Hepatic stellate cell (primary cell): ENCODE results near the gene FAAP20.

Experiments
- DNase-seq: peaks from one replicate; pipeline ENCODE4 v3.0.0; 2011; ENCODE audit warnings: low spot score

FAAP20 gene

DNA sequence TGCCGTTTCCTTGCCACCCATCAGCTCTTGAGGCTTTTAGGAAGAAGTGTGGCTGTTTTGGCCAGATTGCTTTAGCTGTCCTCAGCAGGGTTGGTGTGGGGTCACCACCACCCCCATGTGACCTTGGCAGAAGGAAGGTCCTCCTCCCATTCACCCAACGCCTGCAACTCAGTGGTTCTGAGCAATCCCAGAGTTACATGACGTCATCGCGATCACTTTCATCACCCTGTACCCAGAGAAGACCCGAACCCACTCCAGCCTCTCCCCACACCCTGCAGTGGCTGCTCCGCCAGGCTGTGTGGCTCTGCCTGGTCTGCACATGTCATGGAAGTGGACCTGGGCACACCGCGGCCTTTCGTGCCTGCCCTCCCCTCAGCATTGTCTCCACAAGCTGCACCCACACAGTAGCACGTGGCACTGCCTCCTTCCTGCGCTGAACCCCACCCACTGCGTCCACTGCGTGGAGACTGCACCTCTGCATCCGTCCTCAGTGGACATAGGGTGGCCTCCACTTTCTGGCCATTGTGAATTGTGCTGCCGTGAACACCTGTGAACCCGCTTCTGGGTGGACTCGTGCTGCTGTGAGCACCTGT, 16.5 kb downstream of the FAAP20 start:
- no peak for DNase-seq

DNA sequence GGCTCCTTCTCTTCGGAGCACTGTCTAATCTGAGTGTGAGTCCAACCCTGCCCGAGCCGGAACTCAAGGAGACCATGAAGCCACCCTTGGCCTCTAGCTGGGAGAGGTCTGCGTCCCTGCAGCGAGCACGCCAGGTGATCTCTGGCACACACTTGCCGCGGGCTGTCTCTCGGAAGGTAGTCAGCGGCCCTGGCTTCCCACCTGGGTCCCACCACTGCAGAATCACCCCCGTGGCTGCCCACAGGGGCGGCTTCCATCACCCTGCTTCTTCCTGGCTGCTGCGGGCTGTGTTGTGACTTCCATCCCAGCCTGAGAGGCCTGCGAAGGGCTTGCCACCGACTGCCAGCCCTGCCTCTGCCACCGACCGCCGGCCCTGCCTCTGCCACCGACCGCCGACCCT, 17.0 kb downstream of the FAAP20 start:
- DNase-seq, result no peak

DNA sequence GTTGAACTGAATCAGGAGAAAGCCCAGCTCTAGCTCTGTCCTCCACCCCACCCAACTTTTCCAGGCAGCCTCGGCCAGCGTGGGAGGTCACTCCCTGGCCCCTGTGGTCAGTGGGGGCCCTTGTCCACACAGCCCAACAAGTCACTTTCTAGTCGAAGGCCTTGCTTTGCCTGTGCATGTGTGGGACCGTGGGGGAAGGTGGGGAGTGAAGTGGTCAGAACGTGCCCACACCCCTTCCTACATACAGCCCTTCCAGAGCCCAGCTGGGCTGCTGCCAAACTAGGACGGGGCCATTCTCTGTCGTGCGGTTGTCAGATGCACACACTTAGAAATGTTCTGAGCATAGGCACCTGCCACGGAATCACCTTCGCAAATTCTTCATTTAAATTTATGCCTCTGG, 18.0 kb downstream of the FAAP20 start:
- DNase-seq, result no peak

DNA sequence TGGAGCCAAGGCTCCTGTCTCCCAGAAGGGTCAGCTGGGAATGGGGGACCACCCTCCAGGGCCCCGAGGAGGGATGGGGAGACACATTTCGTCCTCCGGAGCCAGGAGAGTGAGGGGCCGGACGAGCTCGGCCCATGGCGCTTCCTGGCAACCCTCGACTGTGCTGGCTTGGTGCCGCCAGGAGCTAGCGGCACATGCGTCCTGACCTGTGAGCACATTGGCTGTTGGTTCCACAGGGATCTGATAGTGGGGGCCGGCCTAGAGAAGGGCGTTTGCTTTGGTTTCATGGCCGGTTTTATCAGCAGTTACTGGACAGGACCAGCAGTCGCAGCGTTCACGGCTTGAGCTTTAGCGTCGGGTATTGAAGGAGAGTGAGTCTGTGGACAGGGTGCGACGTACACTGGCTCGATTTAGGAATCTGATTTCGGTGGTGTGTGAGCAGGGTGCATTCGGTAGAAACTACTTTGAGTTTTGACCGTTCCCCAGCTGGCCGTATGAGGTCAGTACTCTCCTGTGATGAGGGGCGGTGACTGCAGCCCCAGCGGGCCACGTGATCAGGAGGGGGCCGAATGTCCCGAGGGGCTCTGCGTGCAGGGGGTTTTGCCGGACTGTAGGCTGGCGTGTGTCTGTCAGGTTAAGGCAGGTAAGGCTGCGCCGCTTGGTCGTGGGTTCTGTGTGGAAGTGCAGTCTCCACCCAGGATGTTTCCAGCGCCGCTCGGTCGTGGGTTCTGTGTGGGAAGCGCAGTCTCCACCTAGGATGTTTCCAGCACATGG, 18.7 kb downstream of the FAAP20 start:
- no peak for DNase-seq

DNA sequence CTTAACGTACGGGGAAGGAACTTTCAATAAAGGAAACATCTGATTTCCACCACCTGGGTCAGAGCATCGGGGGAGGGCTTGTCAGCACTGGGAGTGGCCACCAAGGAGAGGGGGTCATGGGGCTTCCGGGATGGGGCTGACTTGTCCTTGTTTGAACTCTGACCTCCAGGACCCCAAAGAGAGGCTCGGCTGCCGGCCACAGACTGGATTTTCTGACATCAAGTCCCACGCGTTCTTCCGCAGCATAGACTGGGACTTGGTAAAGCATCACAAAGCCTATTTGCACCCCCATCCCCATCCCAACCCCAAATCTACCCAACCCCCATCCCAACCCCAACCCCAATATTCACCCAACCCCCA, 19.5 kb downstream of the FAAP20 start:
- DNase-seq, result no peak

DNA sequence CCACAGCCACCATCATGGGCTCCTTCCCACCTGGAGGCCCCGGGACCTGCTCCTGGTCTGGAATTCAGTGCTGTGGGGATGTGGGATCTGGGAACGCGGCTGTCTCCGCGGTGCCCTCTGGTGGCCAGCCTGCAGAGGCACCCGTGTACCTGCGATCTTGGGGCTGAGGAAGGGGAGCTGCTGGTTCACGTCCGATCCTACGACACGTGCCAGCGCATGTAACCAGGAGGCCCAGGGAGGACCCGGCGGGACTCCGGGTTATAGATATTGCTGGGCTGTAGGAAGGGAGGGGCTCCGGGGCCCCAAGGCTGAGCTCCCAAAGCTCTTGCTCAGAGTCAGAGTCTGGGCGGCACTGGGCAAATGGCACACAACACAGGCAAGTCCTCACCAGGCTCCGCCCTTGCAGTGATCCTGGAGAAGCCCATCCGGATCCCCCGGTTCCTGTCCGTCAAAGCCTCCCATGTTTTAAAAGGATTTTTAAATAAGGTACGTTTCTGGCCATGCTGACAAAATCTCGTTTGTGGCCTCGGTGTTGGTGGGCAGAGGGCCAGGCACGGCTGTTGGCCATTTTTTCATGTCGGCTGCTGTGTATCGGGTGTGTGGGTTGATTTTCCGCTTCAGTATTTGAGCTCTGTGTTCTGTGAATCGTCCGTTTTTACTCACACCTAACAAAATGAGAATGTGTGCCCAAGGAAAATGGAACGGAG, 20.1 kb downstream of the FAAP20 start:
- DNase-seq, result peak; percentile 95

DNA sequence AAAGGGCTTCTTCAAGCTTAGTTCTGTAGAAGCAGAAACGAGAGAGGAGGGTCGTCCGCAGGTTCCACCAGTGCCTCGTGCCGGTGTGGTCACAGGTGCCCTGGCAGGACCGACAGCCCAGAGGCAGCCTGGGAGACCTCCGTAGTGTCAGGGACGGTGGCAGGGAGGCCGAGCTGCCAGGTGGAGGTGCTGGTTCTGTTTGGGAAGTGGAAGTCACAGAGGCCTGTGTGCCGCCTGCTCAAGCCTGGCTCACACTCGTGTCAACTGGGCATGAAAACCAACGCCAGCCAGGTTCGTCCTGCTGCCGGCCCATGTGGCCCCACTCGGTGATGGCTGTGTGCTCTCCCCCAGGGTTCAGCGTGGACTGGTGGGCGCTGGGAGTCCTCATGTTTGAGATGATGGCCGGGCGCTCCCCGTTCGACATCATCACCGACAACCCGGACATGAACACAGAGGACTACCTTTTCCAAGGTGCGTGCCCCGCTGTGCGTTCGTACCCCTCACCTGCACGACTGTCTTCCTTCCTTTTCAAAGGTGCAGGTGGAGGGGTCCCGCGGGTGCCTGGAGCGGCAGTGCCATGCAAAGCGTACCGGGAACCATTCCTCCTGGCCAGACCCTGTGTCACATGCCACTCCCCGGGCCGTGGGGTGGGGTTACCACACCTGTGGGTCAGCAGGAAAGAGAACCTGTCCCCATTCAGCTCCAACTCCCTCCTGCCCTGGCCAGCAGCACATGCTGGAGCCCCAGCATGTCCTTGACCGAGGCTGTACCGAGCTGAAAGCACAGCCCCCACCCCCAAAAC, 20.8 kb downstream of the FAAP20 start:
- no peak for DNase-seq

DNA sequence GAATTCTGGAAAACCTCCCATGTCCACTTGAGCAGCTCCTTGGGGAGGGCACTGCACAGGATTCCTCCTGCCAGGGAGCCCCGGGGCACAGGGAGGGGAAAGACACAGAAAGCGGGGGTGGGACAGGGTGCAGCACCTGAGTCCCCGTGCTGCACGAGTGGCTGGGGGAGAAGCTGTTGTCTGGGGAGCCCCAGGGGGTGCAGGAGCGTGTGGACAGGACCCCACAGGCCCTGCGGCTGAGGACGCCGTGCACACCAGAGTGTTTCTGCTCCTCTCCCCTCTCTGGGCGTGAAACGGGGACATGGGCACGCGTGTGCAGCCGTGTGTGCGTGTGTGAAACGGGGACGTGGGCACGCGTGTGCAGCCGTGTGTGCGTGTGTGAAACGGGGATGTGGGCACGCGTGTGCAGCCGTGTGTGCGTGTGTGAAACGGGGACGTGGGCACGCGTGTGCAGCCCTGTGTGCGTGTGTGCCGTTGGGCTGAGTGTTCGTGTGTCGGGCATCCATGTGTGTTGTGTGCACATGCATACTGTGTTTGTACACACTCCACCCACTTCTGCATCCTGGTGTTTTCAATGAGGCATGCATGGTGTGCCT, 21.9 kb downstream of the FAAP20 start:
- DNase-seq, result no peak

DNA sequence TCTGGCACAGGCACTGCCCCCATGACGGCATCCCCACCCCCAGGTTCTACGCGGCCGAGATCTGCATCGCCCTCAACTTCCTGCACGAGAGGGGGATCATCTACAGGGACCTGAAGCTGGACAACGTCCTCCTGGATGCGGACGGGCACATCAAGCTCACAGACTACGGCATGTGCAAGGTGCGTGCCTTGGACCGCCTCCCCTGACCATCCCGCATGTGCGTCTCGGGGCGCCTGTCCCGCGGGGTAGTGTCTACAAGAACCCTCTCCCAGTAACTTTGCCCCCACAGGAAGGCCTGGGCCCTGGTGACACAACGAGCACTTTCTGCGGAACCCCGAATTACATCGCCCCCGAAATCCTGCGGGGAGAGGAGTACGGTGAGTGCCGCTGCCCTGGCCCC, 22.6 kb downstream of the FAAP20 start:
- no peak for DNase-seq

DNA sequence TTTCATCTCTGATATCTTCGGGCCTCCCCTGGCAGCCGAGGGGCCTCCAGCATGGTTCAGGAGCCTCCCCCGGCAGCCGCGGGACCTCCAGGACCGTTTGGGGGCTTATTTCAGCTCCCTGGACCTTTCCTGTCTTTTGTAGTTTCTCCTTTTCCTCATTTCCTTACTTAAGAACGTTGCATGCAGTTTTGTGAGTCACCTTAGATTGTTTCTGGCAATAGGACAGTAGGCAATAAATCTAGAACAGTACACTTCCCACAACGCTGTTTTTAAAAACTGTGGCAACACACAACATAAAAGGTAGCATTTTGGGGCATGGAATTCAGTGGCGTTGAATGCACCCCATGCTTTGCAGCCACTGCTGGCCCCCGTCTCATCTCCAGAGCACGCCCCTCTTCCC, 24.4 kb downstream of the FAAP20 start:
- no peak for DNase-seq

DNA sequence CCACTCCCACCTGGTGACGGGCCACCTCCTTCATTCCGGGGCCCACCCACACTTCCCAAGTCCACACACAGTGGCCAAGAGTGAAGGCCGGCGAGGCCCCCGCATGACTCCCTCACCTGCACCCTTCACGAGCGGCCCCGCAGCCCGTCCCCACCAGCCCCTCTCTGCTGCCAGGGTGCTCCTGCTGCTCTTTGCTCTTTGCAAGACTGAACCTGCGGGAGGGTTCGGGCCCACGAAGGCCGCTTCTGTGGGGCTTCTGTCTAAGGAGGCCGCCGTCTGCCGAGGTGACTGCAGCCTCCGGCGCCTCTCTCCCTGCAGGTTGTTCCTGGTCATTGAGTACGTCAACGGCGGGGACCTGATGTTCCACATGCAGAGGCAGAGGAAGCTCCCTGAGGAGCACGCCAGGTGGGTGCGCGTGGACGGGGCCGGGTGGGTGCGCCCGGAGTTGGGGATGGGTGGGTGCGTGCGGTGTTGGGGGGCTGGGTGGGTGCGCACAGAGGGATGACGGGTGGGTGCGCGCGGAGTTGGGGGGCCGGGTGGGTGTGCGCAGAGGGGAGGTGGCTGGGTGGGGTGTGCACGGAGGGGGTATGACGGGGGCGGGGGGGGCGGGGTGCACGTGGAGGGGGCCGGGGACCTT, 25.3 kb downstream of the FAAP20 start:
- DNase-seq, result no peak

DNA sequence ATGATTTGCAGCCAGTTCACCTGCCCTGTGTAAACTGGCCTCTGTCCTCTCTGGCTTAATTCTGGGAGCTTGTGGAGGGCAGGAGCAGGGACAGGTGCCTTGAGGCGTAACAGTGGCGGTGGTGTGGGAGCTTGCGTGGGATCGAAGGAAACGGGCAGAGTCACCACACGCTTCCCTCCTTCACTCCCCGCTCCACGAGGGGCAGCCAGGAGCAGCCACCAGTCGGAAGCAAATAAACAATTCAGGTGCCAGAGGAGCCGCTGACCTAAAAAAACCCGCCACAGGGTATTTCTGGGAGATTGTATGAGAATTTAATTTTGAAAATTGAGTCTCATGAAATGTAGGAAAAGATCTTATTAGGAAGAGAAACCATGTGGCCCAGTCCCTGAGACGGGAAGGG, 26.0 kb downstream of the FAAP20 start:
- no peak for DNase-seq

DNA sequence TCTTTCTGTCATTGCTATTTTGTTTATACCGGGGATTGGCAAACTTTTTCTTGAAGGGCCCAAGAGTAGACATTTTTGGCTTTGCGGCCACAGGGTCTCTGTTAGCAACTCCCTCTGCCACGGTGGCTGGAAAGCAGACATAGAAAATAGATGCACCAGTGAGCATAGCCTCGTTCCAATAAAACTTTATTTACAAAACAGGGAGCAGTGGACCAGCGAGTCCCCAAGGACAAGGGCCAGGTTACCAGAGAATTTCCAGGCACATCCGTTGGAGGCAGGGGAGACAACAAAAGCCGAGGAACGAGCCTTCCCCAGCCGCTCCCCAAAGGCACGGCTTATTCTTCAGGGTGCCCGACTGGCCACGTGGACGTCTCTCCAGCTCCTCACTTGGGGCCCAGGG, 26.5 kb downstream of the FAAP20 start:
- no peak for DNase-seq

DNA sequence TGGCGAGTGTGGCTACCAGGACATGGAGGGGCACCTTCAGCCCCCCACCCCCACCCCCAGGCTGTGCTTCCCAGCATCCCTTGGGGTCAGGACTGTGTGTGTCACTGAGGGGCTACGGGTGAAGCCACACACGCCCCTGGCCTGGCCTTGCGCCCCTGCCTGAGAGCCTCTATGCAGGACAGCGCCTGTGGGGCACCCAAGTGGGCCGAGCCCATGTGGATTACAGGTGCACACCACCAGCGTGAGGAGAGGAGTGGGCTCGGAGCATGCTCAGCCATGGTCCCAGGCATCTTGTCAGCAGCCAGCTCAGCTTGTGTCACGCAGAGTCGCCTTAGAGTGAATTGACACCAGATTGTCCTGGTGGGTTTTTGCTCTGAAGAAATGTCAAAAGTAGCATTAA, 27.9 kb downstream of the FAAP20 start:
- no peak for DNase-seq

DNA sequence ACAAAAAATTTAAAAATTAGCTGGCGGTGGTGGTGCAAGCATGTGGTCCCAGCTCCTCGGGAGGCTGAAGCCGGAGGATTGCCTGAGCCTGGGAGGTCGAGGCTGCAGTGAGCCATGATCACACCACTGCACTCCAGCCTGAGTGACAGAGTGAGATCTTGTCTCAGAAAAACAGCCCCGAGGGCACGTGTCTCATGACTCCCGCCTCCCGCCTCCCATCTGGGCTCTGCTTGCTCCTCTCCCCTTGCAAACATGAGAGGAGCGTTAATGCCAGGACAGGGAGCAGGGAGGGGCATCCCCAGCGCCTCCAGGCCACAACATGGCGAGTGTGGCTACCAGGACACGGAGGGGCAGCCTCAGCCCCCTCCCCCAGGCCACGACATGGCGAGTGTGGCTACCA, 28.3 kb downstream of the FAAP20 start:
- DNase-seq, result no peak

DNA sequence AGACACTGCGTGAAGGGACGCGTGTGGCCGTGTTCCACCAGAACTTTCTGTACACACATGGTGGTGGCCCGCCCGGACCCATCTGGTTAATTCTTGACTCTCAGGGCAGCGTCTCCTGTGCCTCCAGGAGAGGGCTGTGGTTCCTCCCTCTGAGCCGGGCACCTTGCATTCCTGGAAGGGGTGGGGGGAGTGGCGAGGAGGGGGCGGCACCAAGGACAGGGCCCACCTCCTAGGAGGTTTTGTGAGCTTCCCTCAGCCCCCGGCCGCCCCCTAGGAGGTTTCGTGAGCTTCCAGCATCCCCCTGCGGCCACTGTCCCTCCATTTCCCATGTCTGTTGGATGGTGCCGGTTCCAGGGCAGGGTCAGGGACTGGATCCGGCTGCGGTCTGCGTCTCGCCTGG, 28.9 kb downstream of the FAAP20 start:
- DNase-seq, result no peak

DNA sequence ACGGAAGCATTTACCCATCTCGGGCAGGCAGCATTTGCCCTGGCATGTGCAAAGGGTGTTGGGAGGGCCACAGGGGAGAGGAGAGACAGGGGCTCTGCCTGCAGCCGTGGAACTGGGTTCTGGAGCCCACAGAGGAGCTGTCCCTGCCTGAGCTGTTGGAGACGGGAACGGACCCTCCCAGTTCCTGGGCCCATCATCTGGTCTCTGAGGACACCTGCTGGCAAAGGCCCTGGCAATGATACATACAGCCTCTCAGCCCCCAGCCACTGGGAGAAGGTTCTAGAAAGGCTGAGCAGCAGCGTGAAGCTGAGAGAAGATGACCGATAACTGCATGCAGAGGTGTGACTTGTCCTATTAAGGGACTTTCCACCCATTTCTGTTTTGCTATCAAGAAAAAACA, 31.4 kb downstream of the FAAP20 start:
- DNase-seq, result peak; percentile 45

DNA sequence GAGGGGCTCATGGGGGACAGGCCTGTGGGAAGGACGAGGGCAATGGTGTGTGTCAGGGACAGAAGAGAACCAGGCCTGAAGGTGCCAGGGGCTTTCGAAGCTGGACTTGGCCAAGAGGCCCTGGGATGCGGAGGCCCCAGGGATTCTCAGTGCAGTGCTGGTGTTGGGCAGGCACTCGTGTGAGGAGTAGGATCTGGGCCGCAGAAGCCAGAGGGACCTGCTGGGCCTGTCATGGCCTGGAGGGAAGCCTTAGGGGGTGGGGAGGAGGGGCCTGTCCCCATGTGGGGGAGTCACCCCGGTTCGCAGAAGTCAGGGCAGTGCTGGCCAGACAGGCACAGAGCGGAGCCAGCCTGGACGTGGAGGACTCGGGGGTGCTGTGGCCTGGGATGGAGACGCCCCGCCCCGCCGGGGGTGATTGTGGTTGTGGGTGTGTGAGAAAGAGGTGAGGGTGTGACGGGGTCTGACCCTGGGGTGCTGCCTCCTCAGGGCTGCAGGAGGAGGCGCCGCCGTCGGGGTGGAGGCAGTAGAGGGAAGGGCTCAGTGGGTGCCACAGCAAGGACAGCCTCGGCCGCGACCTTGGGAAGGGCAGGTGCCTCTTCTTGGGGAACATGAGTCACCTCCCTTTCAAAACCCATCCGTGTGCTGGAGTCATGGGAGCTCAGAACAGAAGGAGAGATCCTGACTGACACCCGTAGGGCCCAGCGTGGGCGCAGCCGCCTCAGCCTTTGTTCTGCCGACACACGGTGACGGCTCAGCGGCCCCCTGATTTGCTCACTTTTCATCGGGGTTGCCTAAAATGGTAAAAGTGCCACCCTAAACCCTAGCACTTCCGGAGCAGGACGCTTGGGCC, 33.9 kb downstream of the FAAP20 start:
- DNase-seq, result no peak

DNA sequence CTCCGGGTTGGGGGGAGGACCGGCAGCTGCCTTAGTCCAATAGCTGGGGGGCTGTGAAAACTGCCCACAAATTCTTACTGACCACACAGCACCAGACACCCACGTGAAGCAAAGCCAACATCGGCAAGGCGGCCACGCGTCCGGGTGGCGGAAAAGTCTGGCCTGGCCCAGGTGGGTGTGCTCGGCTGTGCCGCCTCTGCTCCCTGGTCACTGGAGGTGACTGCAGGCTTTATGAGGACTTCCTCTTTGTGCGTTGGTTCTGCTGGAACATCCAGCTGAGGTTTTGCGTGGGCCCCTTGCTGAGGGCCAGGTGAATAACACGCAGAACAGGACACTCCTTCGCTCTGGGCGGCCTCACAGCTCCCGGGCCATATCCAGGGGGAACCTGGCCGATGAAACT, 35.4 kb downstream of the FAAP20 start:
- no peak for DNase-seq

DNA sequence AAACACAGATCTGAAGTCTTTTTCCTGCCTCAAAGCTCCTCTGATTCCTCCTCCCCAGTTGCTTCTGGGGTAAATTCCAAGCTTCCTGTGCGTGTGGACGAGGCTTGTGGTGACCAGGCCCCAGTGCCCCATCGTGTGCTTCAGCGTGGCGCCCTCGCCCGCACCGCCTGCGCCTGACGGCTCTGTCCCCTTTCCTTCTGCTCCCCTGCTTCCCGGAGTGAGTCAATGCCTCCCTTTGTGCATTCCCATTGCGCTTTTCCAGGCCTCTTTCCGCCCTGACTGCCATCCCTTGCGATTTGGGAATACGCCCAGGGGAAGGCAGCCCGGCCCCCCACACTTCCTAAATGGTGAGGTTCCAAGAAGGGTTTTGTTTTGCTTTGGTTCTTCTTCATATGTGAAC, 36.3 kb downstream of the FAAP20 start:
- no peak for DNase-seq

DNA sequence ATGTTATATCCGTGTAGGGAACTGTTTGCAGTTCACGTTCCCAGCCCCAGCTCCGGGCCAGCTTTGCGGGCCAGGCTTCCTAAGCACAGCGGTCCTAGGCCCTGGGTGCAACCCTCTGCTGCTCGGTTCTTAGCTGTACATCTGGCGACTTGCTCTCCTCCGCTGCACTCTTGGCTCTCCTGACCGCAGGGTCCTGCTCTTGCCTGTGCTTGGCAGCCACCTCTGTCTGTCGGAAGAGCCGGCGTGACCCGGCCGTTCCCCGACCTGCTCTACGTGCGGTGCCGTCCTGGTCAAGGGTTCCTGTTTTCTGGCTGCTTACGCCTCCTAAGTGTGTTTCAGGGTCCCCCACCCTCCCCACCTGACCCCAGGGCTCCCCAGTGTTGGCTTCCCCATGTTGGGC, 36.7 kb downstream of the FAAP20 start:
- no peak for DNase-seq
